Measurements from ENCODE around the gene CAMSAP2.
"Not testable (repeated sequence)": the region's sequence is repeated elsewhere in the genome, so short reads cannot be mapped to it uniquely, and the experiment has no call there.

Gene CAMSAP2

GRCh38 chr1:200795156-200795555 is 56.5 kb downstream of the CAMSAP2 start:
- DNase-seq (ENCODE audit: low spot score): no peak
- ChIA-PET CTCF (interaction anchor here (0.5 kb wide), 1 partner anchor 19 kb away, joined by 3 read pairs; no protein-coding TSS in a partner anchor), POLR2A (ENCODE audit: low non-redundant PET) (interaction anchor here (0.6 kb wide), 1 partner anchor 42 kb away, joined by 7 read pairs; no protein-coding TSS in a partner anchor)
- TF ChIP-seq CTCF (conservative IDR thresholded peaks at IDR 0.05; ENCODE audit: low read depth): no peak
- no peak overlapping the region for H3K27ac ChIP-seq

- ChIA-PET POLR2A (ENCODE audit: low non-redundant PET) (no interaction called here), CTCF (interaction anchor here (0.6 to 2.2 kb wide), 7 partner anchors 9 to 1548 kb away, joined by 3 to 25 read pairs (median 3); partner anchors contain the start of gene KIF14)
- H3K27ac ChIP-seq: no peak overlapping the region
- no peak for DNase-seq (ENCODE audit: low spot score)
- TF ChIP-seq CTCF (conservative IDR thresholded peaks at IDR 0.05; ENCODE audit: low read depth): no peak
Measured at GRCh38 chr1:200802042-200802441, 63.3 kb downstream of the CAMSAP2 start.

- ChIA-PET CTCF (interaction anchor here (0.6 to 2.2 kb wide), 13 partner anchors 10 to 1547 kb away, joined by 3 to 25 read pairs (median 4); partner anchors contain the start of gene KIF14), POLR2A (ENCODE audit: low non-redundant PET) (no interaction called here)
- peak; percentile 89 for DNase-seq (ENCODE audit: low spot score)
- H3K27ac ChIP-seq: no peak overlapping the region
- TF ChIP-seq CTCF (conservative IDR thresholded peaks at IDR 0.05; ENCODE audit: low read depth): peak; percentile 92
Measured at GRCh38 chr1:200802865-200803512, 64.3 kb downstream of the CAMSAP2 start.

GRCh38 chr1:200805719-200806118 is 67.0 kb downstream of the CAMSAP2 start:
- ChIA-PET POLR2A (ENCODE audit: low non-redundant PET) (no interaction called here), CTCF (interaction anchor here (1.0 to 1.2 kb wide), 2 partner anchors 57 to 183 kb away, joined by 3 to 11 read pairs; no protein-coding TSS in a partner anchor)
- no peak overlapping the region for H3K27ac ChIP-seq
- no peak for TF ChIP-seq CTCF (conservative IDR thresholded peaks at IDR 0.05; ENCODE audit: low read depth)
- no peak for DNase-seq (ENCODE audit: low spot score)

- no peak overlapping the region for H3K27ac ChIP-seq
- no peak for DNase-seq (ENCODE audit: low spot score)
- POLR2A ChIA-PET (ENCODE audit: low non-redundant PET): no interaction called here
- no peak for TF ChIP-seq CTCF (conservative IDR thresholded peaks at IDR 0.05; ENCODE audit: low read depth)
- CTCF ChIA-PET: no interaction called here
Measured at GRCh38 chr1:200808846-200809245, 70.2 kb downstream of the CAMSAP2 start.

- ChIA-PET POLR2A (ENCODE audit: low non-redundant PET) (no interaction called here), CTCF (no interaction called here)
- DNase-seq (ENCODE audit: low spot score): no peak
- no peak for TF ChIP-seq CTCF (conservative IDR thresholded peaks at IDR 0.05; ENCODE audit: low read depth)
- no peak overlapping the region for H3K27ac ChIP-seq
Measured at GRCh38 chr1:200811704-200812103, 73.0 kb downstream of the CAMSAP2 start.

- CTCF ChIA-PET; POLR2A ChIA-PET (ENCODE audit: low non-redundant PET); H3K27ac ChIP-seq; DNase-seq (ENCODE audit: low spot score): not testable (repeated sequence)
Measured at GRCh38 chr1:200816624-200817224, 78.0 kb downstream of the CAMSAP2 start.
